Activated T-helper 17 cell treated with anti-CD3 and anti-CD28 coated beads, Interleukin-2, amount 50 U/mL, for 72 hours (primary cell): ENCODE results near the gene MXRA7. TPM values are rescaled to one million over a fixed set of nuclear protein-coding genes. Genes with fewer than 3 reads are reported as not detected.

Source experiments
- ATAC-seq: fragments of 150-1000 bp; cut with Tn5 transposase; replicated peaks from 2 replicates; pipeline ENCODE4 v1.10.0; 2021; ENCODE audit warnings: mild to moderate bottlenecking, moderate library complexity
- H3K27ac Mint-ChIP-seq: one replicate; pipeline ENCODE4 v1.8.0; 2022; ENCODE audit warnings: mixed read lengths
- H3K27me3 Mint-ChIP-seq: one replicate; pipeline ENCODE4 v1.8.0; 2022; ENCODE audit warnings: mixed read lengths
- H3K36me3 Mint-ChIP-seq: one replicate; pipeline ENCODE4 v1.8.0; 2022; ENCODE audit warnings: low read depth, mild to moderate bottlenecking, mixed read lengths
- H3K4me1 Mint-ChIP-seq: one replicate; pipeline ENCODE4 v1.8.0; 2022; ENCODE audit warnings: mixed read lengths
- H3K4me3 Mint-ChIP-seq: one replicate; pipeline ENCODE4 v1.8.0; 2022; ENCODE audit warnings: mild to moderate bottlenecking, mixed read lengths
- H3K9me3 Mint-ChIP-seq: one replicate; pipeline ENCODE4 v1.8.0; 2022; ENCODE audit warnings: mixed read lengths
- total RNA-seq, 2 donors: library from RNA; stranded (reverse); gene quantifications; one replicate each; pipeline ENCODE4 v1.2.3, GENCODE V29; 2022

The MXRA7 gene
- total RNA-seq, 2 donors from 2014 or later: 7.3 to 7.4 TPM

DNA sequence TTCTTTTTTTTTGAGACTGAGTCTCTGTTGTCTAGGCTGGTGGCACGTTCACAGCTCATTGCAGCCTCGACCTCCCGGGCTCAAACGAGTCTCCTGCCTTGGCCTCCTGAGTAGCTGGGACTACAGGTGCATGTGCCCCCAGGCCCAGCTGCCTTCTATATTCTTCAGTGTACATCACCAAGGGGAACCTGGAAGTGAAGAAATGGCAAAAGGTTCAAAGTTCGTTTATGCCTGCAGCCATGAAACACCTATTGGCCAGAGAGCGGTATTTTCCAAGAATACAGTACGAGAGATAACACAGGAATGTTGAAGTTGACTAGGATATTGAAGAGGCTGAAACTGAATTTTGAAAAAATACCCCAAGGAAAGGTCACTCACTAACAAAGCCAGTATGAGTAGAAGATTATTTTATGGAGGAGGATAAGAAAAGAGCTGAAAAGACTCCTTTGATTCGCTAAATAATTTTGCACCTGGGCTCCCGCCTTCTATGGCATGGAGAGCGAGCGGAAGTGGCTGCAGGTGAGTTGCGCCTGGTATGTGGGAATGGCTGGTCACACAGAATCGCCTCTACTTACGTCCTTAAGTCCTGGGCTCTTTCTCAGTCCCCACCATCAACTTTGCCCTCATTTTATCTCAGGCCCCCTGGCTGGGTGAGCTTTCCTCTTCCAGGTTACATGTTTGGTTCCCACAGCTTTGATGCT is 77.0 kb downstream of the MXRA7 start:
- Mint-ChIP-seq H3K27ac (no peak overlapping the region), H3K27me3 (peaks cover 3% of the 10 kb centered on the region), H3K4me1 (no peaks in the 10 kb centered on the region), H3K36me3 (no peaks in the 10 kb centered on the region), H3K9me3 (no peaks in the 10 kb centered on the region), H3K4me3 (no peak overlapping the region)
- no peak for ATAC-seq

DNA sequence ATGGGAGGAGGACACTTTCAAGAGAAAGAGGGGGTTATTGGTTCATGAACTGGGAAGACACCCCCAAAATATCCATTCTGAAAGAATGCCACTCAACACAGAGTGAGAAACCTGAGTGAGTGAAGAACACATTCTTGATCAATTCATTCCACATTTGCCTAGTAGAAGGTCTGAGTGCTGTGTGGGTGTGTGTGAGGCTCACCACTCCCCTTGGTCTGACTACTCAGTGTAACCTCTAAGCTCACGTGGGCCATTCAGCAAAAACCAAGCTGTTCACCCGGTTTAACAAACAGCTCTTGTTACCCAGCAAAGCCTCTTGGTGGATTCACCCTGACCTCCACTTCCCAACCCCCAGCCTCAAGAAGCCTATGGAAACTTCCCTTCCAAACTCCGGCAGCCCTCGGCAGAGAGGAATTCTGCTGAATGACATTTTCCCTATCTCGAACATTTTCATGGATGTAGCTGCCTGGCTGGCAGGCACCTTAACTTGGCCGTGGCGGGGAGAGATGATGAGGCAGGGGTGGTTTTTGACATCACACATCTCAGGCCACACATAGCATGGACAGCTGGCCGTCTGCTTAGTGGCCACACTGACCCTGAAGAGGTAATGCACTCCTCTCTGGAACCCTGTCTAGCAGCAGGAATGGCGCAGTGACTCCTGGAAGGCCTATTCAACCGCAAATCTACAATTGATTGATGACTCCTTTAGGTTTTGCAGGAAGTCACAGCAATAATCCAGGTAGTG is 78.8 kb downstream of the MXRA7 start:
- peak; percentile 52 for ATAC-seq
- H3K9me3 Mint-ChIP-seq: no peaks in the 10 kb centered on the region
- no peak overlapping the region for H3K4me3 Mint-ChIP-seq

DNA sequence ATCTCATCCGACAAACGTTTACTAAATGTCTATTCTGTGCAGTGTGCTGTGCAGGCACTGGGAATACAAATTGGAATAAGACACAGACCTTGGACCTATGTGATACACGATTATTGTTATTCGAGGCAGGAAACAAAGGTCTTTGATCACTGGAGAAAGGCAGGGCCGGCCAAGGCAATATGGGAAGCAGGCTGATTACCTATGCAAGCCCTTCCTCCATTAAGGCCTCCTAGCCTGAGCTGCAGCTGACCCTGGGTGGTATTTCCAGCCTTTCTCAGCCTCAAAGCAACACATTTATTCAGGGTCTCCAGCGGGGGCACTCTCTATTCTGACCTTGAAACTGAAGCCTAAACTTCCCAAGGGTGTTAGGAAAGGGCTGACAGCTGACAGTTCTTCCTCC is 80.6 kb downstream of the MXRA7 start:
- no peaks in the 10 kb centered on the region for H3K9me3 Mint-ChIP-seq
- H3K4me1 Mint-ChIP-seq: no peaks in the 10 kb centered on the region
- no peaks in the 10 kb centered on the region for H3K36me3 Mint-ChIP-seq
- no peak overlapping the region for H3K4me3 Mint-ChIP-seq
- peaks cover 3% of the 10 kb centered on the region for H3K27me3 Mint-ChIP-seq
- H3K27ac Mint-ChIP-seq: no peak overlapping the region
- ATAC-seq: no peak

More for the DNA sequence above, 78.8 kb downstream of the MXRA7 start:
- Mint-ChIP-seq H3K36me3 (no peaks in the 10 kb centered on the region), H3K27me3 (peaks cover 3% of the 10 kb centered on the region), H3K27ac (no peak overlapping the region), H3K4me1 (no peaks in the 10 kb centered on the region)

Other genes with a start within 250 kb of the MXRA7 start
- gene AANAT, start 243.4 kb downstream of the MXRA7 start, total RNA-seq: not detected
- 10 to 100 TPM; 33.3 to 56.5 TPM for gene RHBDF2, start 209.5 kb downstream of the MXRA7 start, total RNA-seq
- not detected for gene CYGB, start 173.3 kb downstream of the MXRA7 start, total RNA-seq
- gene PRCD, start 170.9 kb downstream of the MXRA7 start, total RNA-seq: not detected
- under 1 TPM in 1 of 2 donors, not detected in 1; 0.29 TPM for gene ST6GALNAC2, start 125.1 kb downstream of the MXRA7 start, total RNA-seq
- gene ST6GALNAC1, start 67.2 kb downstream of the MXRA7 start, total RNA-seq: 1 to 10 TPM; 1.4 to 2.5 TPM
- gene JMJD6, start 15.6 kb upstream of the MXRA7 start, total RNA-seq: 100 to 1,000 TPM in 1 of 2 donors, 10 to 100 TPM in 1; 99.1 to 144 TPM
- 10 to 100 TPM; 31.6 to 35.7 TPM for gene METTL23, start 15.9 kb upstream of the MXRA7 start, total RNA-seq
- gene SRSF2, start 26.4 kb upstream of the MXRA7 start, total RNA-seq: 100 to 1,000 TPM; 254 to 438 TPM
- gene MFSD11, start 27.2 kb upstream of the MXRA7 start, total RNA-seq: 10 to 100 TPM; 20.9 to 28.6 TPM
- under 1 TPM; 0.16 to 0.39 TPM for gene MGAT5B, start 157.4 kb upstream of the MXRA7 start, total RNA-seq